A673 (cell line): ENCODE results near the gene CCDC154. TPM values are rescaled to one million over a fixed set of nuclear protein-coding genes. Genes with fewer than 3 reads are reported as not detected.

Experiments used
- BruUV-seq: library from RNA; stranded (reverse); fragments of 400-500 nt; replicated peaks from 2 replicates; lab custom pipeline; 2021; lab: Mats Ljungman, UMichigan
- CTCF ChIA-PET: fragments of 300-600 bp; sonication (Branson Sonifier 250); formaldehyde crosslinking; loops from one replicate; lab custom pipeline; 2022; ENCODE audit warnings: antibody characterized with exemption; lab: Charles Lee
- POLR2A ChIA-PET: fragments of 300-600 bp; sonication (Branson Sonifier 250); formaldehyde crosslinking; loops from one replicate; lab custom pipeline; 2022; ENCODE audit warnings: antibody characterized with exemption; ENCODE audit not compliant: low non-redundant PET; lab: Charles Lee
- DNase-seq: peaks from one replicate; pipeline ENCODE4 v3.0.0-alpha.2; 2015; ENCODE audit warnings: low spot score
- H3K27ac ChIP-seq: fragments of 200-600 bp; sonication (generic); 2 replicates; pipeline ENCODE4 v1.5.1; 2016; ENCODE audit warnings: mixed run types, low read depth, mild to moderate bottlenecking, mixed read lengths, antibody characterized with exemption, low read length; ENCODE audit not compliant: poor library complexity, severe bottlenecking
- H3K27me3 ChIP-seq: fragments of 200-600 bp; sonication (generic); replicated peaks from 2 replicates; pipeline ENCODE4 v1.6.1; 2017; ENCODE audit warnings: mixed run types, low read depth, mild to moderate bottlenecking, mixed read lengths, antibody characterized with exemption, low read length; ENCODE audit not compliant: insufficient read depth, poor library complexity
- H3K36me3 ChIP-seq: fragments of 200-600 bp; sonication (generic); 2 replicates; pipeline ENCODE4 v1.6.1; 2016; ENCODE audit warnings: mixed run types, mild to moderate bottlenecking, mixed read lengths, antibody characterized with exemption, low read length; ENCODE audit not compliant: insufficient read depth, poor library complexity, severe bottlenecking
- H3K4me1 ChIP-seq: fragments of 200-600 bp; sonication (generic); 2 replicates; pipeline ENCODE4 v1.6.1; 2017; ENCODE audit warnings: mixed run types, mild to moderate bottlenecking, mixed read lengths, antibody characterized with exemption, low read length; ENCODE audit not compliant: insufficient read depth, poor library complexity, severe bottlenecking
- H3K4me3 ChIP-seq: fragments of 200-600 bp; sonication (generic); 2 replicates; pipeline ENCODE4 v1.5.1; 2016; ENCODE audit warnings: low read depth, mixed run types, mild to moderate bottlenecking, mixed read lengths, low read length; ENCODE audit not compliant: poor library complexity, severe bottlenecking
- H3K9me3 ChIP-seq: fragments of 200-600 bp; sonication (generic); 2 replicates; pipeline ENCODE4 v1.6.1; 2016; ENCODE audit warnings: mixed run types, low read depth, mild to moderate bottlenecking, mixed read lengths, antibody characterized with exemption, low read length; ENCODE audit not compliant: poor library complexity, severe bottlenecking
- EZH2 ChIP-seq: fragments of 200-600 bp; sonication (generic); IDR thresholded peaks from 2 replicates; pipeline ENCODE4 v1.6.1; 2017; ENCODE audit warnings: borderline replicate concordance, low read depth, mild to moderate bottlenecking, mixed read lengths, antibody characterized with exemption, low read length; ENCODE audit not compliant: poor library complexity, severe bottlenecking
- intact Hi-C: fragments of 100-400 bp; cut with micrococcal nuclease; formaldehyde crosslinking; loops from one replicate; pipeline ENCODE4 v1.10.0; 2022; ENCODE audit not compliant: unreplicated experiment
- total RNA-seq: library from RNA; stranded (reverse); gene quantifications from 2 replicates; pipeline ENCODE4 v1.2.3, GENCODE V29; 2021
- TF ChIP-seq, protein P1 (sequence below): fragments of 300-800, 200-600 bp; sonication (generic); conservative IDR thresholded peaks from 2 replicates; pipeline ENCODE4 v1.5.1; 2017; ENCODE audit warnings: low read depth, mild to moderate bottlenecking, antibody characterized with exemption, low read length, moderate library complexity, mixed read lengths

The CCDC154 gene
- total RNA-seq, 1 experiment from 2014 or later, result 1.2 TPM

DNA sequence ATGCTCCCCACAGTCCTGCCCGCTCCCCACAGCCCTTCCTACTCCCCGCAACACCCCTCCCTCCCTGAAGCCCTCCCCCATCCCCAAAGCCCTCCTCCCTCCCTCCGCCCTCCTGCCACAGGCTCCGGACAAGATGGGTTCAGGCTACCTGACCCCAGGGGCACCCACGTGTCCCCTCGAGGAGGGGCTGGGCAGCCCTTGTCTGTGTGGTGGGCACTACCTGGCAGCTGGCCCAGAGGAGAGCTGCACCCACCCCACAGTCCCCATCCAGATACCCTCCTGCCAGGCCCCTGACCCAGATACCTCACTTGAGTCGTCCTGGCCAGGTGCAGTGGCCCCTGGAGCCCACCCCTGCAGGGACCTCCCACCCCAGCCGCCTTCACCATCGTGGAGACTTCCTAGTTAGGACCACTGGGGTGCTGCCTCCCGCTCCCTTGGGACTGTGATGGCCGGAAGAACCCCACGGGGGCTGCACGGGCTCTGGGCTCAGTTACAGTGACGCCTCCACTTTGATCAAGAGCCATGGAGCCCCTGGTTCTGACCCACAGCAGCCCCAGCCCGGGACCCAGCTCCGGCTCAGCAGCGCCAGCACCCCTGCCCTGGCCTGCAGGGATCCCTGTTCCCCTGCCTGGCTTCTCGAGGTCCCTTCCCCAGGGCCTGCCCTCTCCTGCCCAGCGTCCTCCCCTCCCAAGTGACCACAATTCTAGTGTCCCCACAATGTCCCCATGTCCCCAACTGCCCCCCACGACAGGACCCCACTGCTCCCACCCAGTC lies 12.7 kb downstream of the CCDC154 start:
- TF ChIP-seq, protein P1, sequence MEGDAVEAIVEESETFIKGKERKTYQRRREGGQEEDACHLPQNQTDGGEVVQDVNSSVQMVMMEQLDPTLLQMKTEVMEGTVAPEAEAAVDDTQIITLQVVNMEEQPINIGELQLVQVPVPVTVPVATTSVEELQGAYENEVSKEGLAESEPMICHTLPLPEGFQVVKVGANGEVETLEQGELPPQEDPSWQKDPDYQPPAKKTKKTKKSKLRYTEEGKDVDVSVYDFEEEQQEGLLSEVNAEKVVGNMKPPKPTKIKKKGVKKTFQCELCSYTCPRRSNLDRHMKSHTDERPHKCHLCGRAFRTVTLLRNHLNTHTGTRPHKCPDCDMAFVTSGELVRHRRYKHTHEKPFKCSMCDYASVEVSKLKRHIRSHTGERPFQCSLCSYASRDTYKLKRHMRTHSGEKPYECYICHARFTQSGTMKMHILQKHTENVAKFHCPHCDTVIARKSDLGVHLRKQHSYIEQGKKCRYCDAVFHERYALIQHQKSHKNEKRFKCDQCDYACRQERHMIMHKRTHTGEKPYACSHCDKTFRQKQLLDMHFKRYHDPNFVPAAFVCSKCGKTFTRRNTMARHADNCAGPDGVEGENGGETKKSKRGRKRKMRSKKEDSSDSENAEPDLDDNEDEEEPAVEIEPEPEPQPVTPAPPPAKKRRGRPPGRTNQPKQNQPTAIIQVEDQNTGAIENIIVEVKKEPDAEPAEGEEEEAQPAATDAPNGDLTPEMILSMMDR, result no peak
- TF ChIP-seq EZH2, result no peak
- H3K9me3 ChIP-seq, result no peaks in the 10 kb centered on the region
- CTCF ChIA-PET, result no interaction called here
- intact Hi-C loops, result no loop called here
- no TSS peak for BruUV-seq
- H3K4me1 ChIP-seq, result peaks cover 10% of the 10 kb centered on the region
- POLR2A ChIA-PET, result no interaction called here
- DNase-seq, result no peak
- H3K4me3 ChIP-seq, result no peak overlapping the region
- H3K27me3 ChIP-seq, result peaks cover 10% of the 10 kb centered on the region
- H3K36me3 ChIP-seq, result no peaks in the 10 kb centered on the region
- H3K27ac ChIP-seq, result no peak overlapping the region

DNA sequence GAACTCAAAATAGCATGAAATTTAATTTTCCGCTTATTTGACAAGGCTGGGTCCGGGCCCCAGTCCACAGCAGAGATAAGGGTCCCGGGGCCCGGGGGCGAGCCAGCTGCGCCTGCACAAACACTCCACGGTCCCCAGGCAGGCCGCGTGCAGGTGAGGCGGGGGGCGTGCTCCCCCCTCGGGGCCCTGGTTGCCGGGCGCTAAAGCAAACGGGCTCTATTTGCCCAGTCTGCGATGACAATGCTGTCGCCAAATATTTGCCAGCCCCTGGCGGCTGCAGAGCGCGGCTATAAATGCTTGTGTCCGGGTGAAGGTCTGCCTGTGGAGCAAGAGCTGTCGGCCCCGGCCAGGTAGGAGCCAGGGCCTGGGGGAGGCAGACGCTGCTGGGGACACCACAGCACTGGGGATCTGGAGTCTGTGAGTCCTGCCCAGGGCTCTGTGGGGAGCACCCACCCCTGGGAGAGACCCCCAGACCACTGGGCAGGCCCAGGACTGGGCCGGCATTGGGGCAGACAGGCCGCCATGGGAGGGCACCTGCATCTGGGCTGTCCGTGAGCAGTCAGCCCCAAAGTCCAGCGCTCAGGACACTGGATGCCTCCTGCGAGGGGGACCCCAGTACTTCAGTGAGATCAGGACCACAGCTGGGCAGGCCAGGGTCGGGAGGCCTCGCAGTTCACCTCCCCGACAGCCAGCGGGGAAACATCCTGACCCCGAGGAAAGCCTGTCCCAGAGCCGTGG lies 13.4 kb downstream of the CCDC154 start, which contains the start of gene PERCC1:
PERCC1 (plus strand) TSS at position 320 of the 738 bp plus-strand sequence. CDS start 1,516 bp downstream, outside the sequence.
- Histone ChIP-seq H3K36me3 (no peaks in the 10 kb centered on the region), H3K4me1 (peaks cover 10% of the 10 kb centered on the region), H3K9me3 (no peaks in the 10 kb centered on the region), H3K27ac (no peak within 1 kb of the TSS), H3K4me3 (no peak within 1 kb of the TSS), H3K27me3 (peaks cover 10% of the 10 kb centered on the region)
- peak; percentile 66 for DNase-seq
- ChIA-PET POLR2A (no interaction called here), CTCF (no interaction called here)
- intact Hi-C loops, result no loop called here
- no TSS peak for BruUV-seq
- TF ChIP-seq, protein P1, result no peak
- no peak for TF ChIP-seq EZH2

DNA sequence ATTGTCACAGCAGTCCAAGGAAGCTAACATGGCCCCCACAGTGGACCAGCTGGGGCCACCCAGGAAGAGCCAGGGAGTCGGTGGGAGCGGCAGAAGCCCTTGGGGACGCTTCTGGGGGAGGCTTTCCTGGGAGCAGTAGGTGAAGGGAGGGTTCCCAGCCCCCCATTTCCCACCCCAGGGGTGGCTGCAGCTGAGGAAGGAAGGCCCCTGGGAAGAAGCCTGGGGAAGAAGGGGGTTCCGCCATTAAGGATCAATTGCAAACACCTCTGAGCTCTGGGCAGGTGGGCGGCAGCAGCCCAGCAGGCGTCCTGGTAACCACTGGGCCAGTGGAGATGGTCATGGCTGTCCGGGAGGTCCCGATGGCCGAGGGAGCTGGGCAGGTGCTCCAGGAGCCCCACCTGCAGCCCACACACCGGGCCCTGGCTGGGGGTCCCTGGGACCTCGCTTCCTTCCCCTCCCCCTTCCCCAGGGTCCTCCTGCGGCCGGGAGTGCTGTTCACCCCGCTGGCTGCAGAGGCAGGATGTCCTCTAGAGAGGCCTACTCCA lies 14.1 kb downstream of the CCDC154 start:
- no peak overlapping the region for H3K27ac ChIP-seq
- no peaks in the 10 kb centered on the region for H3K36me3 ChIP-seq
- CTCF ChIA-PET, result no interaction called here
- peaks cover 10% of the 10 kb centered on the region for H3K27me3 ChIP-seq
- no peak overlapping the region for H3K4me3 ChIP-seq
- POLR2A ChIA-PET, result no interaction called here
- DNase-seq, result no peak
- no peaks in the 10 kb centered on the region for H3K9me3 ChIP-seq
- intact Hi-C loops, result no loop called here
- peaks cover 10% of the 10 kb centered on the region for H3K4me1 ChIP-seq
- BruUV-seq, result no TSS peak
- TF ChIP-seq, protein P1, result no peak
- no peak for TF ChIP-seq EZH2
